ENCODE data around the gene NEGR1.

Gene NEGR1

DNA sequence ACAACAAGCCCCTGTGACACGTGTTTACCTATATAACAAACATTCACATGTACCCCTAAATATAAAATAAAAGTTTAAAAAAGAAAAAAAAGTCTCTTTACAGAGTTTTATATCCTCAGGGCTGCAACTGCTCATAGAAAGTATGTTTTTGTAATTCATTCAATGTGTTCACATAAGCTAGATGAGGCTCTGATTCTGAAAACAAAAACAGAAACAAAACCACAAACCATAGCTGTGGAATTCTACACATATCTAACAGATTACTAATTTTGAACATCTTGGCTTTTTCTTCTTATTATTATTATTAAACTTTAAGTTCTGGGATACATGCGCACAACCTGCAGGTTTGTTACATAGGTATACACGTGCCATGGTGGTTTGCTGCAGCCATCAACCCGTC, 621.9 kb downstream of the NEGR1 start:
- no peak for DNase-seq

GRCh38 chr1:71657891-71658679, 624.3 kb downstream of the NEGR1 start:
- no peak for DNase-seq

DNA sequence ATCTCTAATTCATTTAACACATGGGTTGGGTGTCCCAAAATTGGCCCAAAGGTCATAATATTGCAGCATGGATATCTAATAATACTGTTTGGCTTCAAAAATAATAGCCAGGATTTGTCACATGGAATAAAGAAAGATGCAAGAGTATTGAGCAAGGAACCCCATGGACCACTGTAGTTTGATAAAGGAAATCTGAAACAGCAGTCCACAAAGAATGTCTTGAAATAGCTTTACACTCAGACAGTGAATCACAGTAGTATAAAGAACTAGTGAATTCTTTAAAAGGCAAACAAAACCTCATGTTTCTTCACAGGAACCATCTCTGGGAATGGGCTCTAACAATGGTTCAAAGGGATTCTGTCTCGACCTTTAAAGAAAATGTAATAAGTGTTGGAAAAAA, 625.4 kb downstream of the NEGR1 start:
- no peak for DNase-seq

GRCh38 chr1:71655604-71656003, 626.7 kb downstream of the NEGR1 start:
- DNase-seq: no peak

- no peak for DNase-seq
Observed at GRCh38 chr1:71653952-71654351, 628.4 kb downstream of the NEGR1 start.

GRCh38 chr1:71651214-71651613, 631.1 kb downstream of the NEGR1 start:
- DNase-seq: no peak

GRCh38 chr1:71650119-71650518, 632.2 kb downstream of the NEGR1 start:
- DNase-seq: no peak

DNA sequence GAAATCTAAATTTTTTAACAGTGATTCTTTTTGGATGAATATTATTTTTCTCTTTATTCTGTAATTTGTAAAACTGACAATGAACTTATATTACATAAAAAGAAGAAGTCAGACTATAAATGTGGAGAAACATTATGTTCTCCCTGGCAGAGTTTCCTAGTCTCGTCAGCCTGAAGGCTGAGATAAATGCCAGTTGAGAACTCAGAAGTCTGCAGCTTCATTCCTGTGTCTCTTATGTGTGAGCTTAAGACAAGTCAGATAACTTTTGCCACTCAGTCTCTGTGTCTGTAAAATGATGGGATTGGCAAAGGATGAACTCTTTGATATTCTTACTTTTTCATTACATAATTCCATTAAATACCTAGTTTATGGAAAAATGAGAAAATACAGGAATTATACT, 632.7 kb downstream of the NEGR1 start:
- no peak for DNase-seq

DNA sequence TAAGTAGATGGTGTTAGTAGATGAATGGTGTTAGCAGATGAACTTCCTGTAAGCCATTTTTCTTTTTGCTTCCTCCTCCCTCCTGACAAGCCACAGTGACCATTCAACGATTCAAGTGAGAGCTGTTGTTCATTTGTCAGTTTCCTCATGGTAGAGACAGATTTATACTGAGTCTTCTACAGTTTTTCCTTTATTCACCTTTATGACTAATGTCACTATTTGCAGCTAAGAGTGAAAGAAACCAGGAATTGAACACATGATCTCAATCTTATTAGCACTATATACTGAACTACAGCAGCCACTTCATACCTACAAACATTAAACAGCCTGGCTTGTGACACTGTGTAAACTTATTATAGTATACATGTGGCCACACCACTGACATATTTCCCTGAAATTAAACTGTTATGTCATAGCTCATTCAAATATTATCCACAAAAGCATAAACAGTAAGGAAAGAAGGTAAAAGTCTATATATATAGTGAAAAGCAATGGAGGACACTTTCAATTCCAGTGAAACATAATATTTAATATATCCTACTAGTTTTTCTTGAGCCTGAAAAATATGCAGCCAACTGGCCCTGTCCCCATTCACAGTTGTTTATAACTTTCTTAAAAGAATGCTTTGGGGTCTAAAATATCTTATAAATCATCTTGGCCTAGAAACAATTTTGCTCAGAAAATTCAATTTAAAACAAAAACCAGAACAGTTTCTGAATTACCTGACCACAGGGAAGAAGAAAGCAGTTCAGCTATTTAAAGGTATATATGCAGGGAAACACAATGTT, 634.6 kb downstream of the NEGR1 start:
- no peak for DNase-seq

DNA sequence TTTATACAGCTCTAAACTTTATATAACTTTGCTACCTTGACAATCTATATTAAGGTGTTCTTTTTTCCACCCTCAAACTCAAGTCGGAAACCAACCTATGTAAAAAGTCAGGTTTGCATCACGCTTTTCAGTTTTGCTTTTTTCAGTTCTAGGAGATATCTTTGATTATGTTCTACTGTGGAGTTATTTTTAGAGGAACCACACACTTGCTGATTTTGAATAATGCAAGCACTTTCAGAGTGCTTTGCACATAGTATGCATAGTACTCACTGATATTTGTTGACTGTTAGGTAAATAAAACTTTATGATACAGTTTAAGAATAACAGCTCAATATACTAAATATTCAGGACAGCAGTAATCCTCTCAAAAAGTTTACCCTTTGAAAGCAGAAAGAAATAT, 637.3 kb downstream of the NEGR1 start:
- DNase-seq: no peak

DNA sequence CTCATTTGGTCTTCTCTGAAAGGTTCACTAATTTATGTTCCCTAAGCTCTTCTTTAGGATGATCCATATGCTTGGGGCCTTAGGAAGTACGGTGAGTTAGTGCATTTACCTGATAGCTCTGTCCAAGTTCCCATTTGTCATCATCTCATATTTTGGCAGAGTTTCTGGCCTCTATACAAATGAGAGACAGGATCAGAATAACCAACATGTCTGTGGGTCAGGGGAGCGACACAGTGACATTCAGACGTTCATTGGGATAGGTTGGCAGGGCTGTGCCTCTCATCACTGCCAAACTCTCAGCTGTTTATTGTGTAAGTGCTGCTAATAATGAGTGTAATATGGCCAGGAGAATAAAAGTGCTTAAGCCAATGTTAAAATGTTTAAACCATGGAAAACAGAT, 640.4 kb downstream of the NEGR1 start:
- DNase-seq: no peak

DNA sequence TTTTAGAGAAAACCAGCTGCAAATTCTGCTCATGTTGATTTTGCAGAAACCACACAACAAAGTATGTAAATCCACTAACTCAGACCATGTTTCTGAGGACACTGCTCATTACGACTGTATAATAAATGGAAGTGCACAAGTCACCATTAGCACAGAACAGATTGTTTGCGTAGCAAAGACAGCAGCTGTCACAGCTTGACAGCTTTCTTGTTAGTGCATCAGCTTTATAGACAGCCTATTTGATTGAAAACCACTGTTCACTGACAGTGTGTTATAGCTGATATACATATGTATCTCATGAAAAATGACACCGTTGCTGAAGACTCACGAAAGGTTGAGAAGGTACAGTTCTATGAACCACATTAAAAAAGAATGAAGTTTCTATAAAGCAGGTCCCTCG, 641.3 kb downstream of the NEGR1 start:
- DNase-seq: no peak

DNA sequence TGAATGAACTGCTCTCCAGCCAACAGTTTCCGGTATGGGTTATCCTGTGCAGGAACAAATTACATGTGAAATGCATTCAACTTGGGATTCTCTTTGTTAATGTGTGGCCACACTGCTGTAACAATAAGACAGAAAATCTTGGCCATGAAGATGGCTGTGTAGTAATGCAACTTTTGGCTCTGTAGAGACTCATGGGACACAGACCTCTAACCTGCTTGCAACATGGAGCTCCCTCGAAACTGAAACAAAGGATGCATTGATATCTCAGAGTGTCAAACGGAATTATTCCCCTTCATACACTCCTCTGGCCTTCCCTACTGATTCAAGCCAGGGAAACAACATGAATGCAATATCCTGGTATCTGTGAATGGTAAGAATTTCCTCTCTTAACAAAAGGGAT, 642.2 kb downstream of the NEGR1 start:
- DNase-seq: no peak

DNA sequence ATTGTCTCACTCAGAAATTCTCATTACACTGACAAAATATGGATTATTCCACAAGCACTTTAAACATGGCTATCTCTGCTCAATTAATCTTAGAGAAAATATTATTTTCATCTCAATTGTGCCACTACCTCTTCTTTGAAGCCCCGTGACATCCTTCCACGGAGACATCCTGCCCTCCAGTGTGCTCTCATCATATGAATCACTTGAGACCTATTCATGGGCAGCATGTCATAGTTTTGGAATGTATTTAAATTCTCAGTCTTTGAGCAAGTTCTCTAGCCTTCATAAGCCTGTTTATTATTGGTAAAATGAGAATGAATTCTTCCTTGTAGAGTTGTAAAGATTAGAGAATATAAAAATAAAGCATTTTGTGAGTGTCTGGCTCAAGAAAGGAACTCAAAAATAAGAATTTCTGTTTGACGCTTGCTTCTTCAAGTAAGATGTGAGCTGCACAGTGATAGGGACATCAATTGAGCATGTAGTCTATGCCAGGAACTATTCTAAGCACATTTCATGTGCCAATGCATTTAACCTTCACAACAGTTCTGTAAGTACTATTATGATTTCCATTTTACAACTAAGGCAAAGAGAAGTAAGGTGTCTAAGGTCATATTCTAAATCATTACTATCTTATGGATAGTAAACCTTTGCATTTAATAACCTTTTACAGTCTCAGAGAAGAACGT, 644.1 kb downstream of the NEGR1 start:
- DNase-seq: no peak

GRCh38 chr1:71635568-71635967, 646.8 kb downstream of the NEGR1 start:
- DNase-seq: no peak

- DNase-seq: no peak
Observed at GRCh38 chr1:71634159-71634558, 648.2 kb downstream of the NEGR1 start.

- DNase-seq: no peak
Observed at GRCh38 chr1:71630073-71630472, 652.3 kb downstream of the NEGR1 start.

DNA sequence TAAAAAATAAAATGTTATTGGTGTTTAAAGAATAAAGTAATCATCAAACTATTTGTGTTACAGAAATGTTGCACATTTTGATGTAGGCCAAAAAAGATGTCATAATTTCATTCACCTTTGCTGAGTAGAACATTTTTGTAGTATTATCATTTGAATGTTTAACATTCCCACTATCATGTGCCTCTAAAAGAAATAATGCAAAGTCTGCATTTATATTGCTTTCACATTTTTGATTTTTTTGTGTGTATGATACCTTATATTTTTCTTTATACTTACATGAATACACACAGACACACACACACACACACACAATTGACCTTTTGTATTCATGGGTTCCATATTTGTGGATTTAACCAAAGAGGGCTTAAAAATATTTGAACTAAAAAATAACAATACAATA, 657.3 kb downstream of the NEGR1 start:
- DNase-seq: no peak

DNA sequence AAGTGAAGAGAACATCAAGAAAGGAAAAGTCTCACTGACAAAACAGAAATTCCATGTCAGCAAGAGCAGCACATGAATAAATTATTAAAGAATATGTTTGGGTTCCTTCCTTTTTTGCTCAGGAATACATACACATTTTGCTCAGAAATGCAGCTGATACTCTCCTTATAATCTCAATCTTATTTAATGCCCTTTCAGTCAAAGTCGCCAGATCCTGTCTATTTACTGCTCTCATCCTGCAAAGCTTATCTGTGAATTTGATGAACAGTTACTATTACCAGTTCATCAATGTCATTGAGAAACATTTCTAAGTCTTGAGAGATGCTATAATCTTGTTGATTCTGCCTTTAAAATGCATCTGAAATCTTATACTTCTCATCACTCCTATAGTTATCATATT, 658.5 kb downstream of the NEGR1 start:
- DNase-seq: no peak

- DNase-seq: no peak
Observed at GRCh38 chr1:71621785-71622184, 660.6 kb downstream of the NEGR1 start.

DNA sequence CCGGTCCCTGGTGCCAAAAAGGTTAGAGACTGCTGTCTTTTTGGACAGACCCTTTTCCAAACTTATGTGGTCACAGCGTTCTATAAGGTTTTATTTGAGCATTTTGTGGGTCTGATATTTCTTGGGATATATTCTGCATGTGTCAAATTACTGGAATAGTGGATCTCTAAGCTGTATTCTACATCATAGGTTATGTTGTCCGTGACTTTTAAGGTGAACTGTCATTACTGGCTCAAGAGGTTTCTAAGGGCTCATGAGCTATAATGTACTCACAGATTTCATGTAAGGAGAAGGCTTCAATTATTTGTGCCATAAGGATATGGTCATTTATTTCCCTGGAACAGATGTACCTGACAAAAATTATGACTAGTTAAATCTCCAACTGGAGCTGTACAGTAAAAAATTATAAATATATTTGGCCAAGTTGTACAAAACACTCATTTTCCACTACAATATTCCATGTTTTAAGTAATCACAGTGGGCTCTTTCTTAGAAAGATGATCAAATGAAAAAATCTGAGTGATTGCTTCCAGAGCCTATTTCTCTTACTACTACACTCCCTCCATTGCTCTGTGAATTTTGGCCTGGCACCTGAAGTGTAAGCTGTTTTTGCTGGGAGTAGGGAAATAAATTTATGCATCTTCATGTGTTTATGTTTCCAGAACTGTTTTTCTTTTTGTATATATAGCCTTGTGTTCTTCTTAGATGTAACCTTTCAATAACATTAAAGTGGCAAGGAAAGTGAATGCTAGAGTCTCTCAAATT, 663.4 kb downstream of the NEGR1 start:
- DNase-seq: no peak

GRCh38 chr1:71618191-71618590, 664.1 kb downstream of the NEGR1 start:
- no peak for DNase-seq

GRCh38 chr1:71610476-71610875, 671.9 kb downstream of the NEGR1 start:
- DNase-seq: peak; percentile 76

Data from DMS79 (cell line).